ENCODE data around the gene TOM1.

- TF ChIP-seq EP300 (IDR thresholded peaks at IDR 0.05) (no peak), CTCF (IDR thresholded peaks at IDR 0.05) (no peak), POLR2A (IDR thresholded peaks at IDR 0.05) (no peak)
These were observed 45.4 kb downstream of the TOM1 start for GRCh38 chr22:35344956-35345690.

Measured in ovary (tissue), 3 donors.